ENCODE results near the gene SND1. TPM values are rescaled to one million over a fixed set of nuclear protein-coding genes. Genes with fewer than 3 reads are reported as not detected.
"Not testable (repeated sequence)": the region's sequence is repeated elsewhere in the genome, so short reads cannot be mapped to it uniquely, and the experiment has no call there.

Gene SND1
- total RNA-seq, 1 donor from 2014 or later: 165 TPM

- Mint-ChIP-seq H3K27me3 (ENCODE audit: unreplicated experiment) (peaks cover 3% of the 10 kb centered on the region), H3K4me1 (ENCODE audit: low read depth, unreplicated experiment) (peaks cover 11% of the 10 kb centered on the region), H3K9me3 (ENCODE audit: unreplicated experiment) (peaks cover 2% of the 10 kb centered on the region), H3K27ac (ENCODE audit: unreplicated experiment) (no peak overlapping the region), H3K4me3 (ENCODE audit: unreplicated experiment) (no peak overlapping the region), H3K36me3 (ENCODE audit: unreplicated experiment) (peaks cover 4% of the 10 kb centered on the region)
- TF ChIP-seq, protein P1, sequence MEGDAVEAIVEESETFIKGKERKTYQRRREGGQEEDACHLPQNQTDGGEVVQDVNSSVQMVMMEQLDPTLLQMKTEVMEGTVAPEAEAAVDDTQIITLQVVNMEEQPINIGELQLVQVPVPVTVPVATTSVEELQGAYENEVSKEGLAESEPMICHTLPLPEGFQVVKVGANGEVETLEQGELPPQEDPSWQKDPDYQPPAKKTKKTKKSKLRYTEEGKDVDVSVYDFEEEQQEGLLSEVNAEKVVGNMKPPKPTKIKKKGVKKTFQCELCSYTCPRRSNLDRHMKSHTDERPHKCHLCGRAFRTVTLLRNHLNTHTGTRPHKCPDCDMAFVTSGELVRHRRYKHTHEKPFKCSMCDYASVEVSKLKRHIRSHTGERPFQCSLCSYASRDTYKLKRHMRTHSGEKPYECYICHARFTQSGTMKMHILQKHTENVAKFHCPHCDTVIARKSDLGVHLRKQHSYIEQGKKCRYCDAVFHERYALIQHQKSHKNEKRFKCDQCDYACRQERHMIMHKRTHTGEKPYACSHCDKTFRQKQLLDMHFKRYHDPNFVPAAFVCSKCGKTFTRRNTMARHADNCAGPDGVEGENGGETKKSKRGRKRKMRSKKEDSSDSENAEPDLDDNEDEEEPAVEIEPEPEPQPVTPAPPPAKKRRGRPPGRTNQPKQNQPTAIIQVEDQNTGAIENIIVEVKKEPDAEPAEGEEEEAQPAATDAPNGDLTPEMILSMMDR (IDR thresholded peaks at IDR 0.05; ENCODE audit: partially characterized antibody, unreplicated experiment): no peak
- no peak for DNase-seq
These were observed 309.9 kb downstream of the SND1 start for GRCh38 chr7:127961786-127962453.

DNA sequence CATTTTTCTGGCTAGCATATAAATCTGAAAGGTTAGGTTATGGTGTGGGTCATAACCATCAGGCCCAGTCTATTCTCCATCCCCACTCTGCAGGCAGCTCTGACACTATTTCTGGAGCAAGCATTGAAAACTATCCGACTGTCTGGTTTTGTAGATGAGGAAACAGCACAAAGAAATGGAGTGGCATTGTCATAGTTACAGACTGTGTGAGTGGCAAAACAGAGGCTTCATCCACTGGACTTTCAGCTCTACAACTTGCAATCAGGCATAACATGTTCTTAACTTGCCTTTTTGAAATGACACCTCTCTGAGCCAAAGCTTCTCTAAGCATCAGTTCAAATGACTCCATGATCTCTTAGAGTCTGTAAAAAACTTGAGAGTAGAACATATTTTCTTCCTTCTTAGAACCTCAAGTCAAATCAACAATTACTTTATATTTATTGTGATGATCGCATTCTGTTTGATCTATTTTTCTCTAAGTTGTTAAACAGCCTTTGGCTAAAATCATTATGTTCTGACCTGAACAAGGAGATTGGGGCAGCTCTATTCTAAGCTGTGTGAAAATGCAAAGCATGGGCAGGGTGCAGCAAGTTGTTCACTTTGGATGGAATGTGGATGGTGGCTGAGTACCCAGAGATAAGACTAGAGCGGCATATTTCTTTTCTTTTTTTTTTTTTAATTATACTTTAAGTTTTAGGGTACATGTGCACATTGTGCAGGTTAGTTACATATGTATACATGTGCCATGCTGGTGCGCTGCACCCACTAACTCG, 310.8 kb downstream of the SND1 start:
- peaks cover 2% of the 10 kb centered on the region for H3K9me3 Mint-ChIP-seq (ENCODE audit: unreplicated experiment)
- H3K27ac Mint-ChIP-seq (ENCODE audit: unreplicated experiment): no peak overlapping the region
- H3K36me3 Mint-ChIP-seq (ENCODE audit: unreplicated experiment): peaks cover 4% of the 10 kb centered on the region
- no peak overlapping the region for H3K4me3 Mint-ChIP-seq (ENCODE audit: unreplicated experiment)
- peaks cover 11% of the 10 kb centered on the region for H3K4me1 Mint-ChIP-seq (ENCODE audit: low read depth, unreplicated experiment)
- H3K27me3 Mint-ChIP-seq (ENCODE audit: unreplicated experiment): peaks cover 3% of the 10 kb centered on the region
- TF ChIP-seq, protein P1 (IDR thresholded peaks at IDR 0.05; ENCODE audit: partially characterized antibody, unreplicated experiment): no peak
- no peak for DNase-seq

GRCh38 chr7:127963850-127964249, 311.9 kb downstream of the SND1 start:
- not testable (repeated sequence) for DNase-seq; H3K27ac Mint-ChIP-seq (ENCODE audit: unreplicated experiment); H3K36me3 Mint-ChIP-seq (ENCODE audit: unreplicated experiment); H3K4me3 Mint-ChIP-seq (ENCODE audit: unreplicated experiment); H3K9me3 Mint-ChIP-seq (ENCODE audit: unreplicated experiment); H3K27me3 Mint-ChIP-seq (ENCODE audit: unreplicated experiment)
- H3K4me1 Mint-ChIP-seq (ENCODE audit: low read depth, unreplicated experiment): peaks cover 11% of the 10 kb centered on the region

- no peak overlapping the region for H3K4me3 Mint-ChIP-seq (ENCODE audit: unreplicated experiment)
- peaks cover 1% of the 10 kb centered on the region for H3K27me3 Mint-ChIP-seq (ENCODE audit: unreplicated experiment)
- peaks cover 2% of the 10 kb centered on the region for H3K9me3 Mint-ChIP-seq (ENCODE audit: unreplicated experiment)
- peaks cover 4% of the 10 kb centered on the region for H3K36me3 Mint-ChIP-seq (ENCODE audit: unreplicated experiment)
- H3K27ac Mint-ChIP-seq (ENCODE audit: unreplicated experiment): no peak overlapping the region
- TF ChIP-seq, protein P1 (IDR thresholded peaks at IDR 0.05; ENCODE audit: partially characterized antibody, unreplicated experiment): no peak
- no peak for DNase-seq
- no peaks in the 10 kb centered on the region for H3K4me1 Mint-ChIP-seq (ENCODE audit: low read depth, unreplicated experiment)
These were observed 315.3 kb downstream of the SND1 start for GRCh38 chr7:127967281-127967680.

DNA sequence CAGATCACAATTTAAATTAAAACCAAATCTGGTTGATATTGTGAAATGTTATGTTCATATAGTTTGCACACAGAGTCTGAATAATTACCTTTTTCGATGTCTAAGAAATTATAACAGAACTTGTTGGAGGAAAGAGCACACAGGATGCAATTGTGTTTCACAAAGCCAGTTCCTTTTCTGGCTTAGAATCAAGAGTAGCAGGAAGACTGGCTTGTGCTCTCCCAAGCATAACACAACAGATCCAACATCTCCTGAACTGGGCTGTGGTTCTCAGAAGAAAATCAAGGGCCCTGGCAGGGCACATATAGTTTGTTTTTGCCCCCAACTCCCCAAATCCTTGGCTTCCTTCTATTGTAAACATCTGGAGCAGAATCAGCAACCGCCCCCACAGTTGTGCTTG, 316.6 kb downstream of the SND1 start:
- Mint-ChIP-seq H3K27me3 (ENCODE audit: unreplicated experiment) (peaks cover 5% of the 10 kb centered on the region), H3K9me3 (ENCODE audit: unreplicated experiment) (peaks cover 5% of the 10 kb centered on the region), H3K27ac (ENCODE audit: unreplicated experiment) (no peak overlapping the region), H3K4me3 (ENCODE audit: unreplicated experiment) (no peak overlapping the region), H3K4me1 (ENCODE audit: low read depth, unreplicated experiment) (peaks cover 8% of the 10 kb centered on the region), H3K36me3 (ENCODE audit: unreplicated experiment) (no peaks in the 10 kb centered on the region)
- DNase-seq: no peak
- TF ChIP-seq, protein P1 (IDR thresholded peaks at IDR 0.05; ENCODE audit: partially characterized antibody, unreplicated experiment): no peak
